Activated naive CD4-positive, alpha-beta T cell treated with anti-CD3 and anti-CD28 coated beads, Interleukin-2, amount 10 ng/mL, durations not matched to agents 7 days and 5 days (primary cell): ENCODE results near the gene CEP112.

Experiments
- CTCF ChIA-PET: fragments of 350-600 bp; sonication (Branson Sonifier 250); formaldehyde crosslinking; loops from one replicate; lab custom pipeline; 2021; ENCODE audit warnings: antibody characterized with exemption; lab: Charles Lee
- DNase-seq: peaks from one replicate; pipeline ENCODE4 v3.0.0-alpha.2; 2020
- H3K27ac Mint-ChIP-seq: one replicate; pipeline ENCODE4 v1.8.0; 2021; ENCODE audit warnings: mild to moderate bottlenecking, moderate library complexity, mixed read lengths
- H3K27me3 Mint-ChIP-seq: one replicate; pipeline ENCODE4 v1.8.0; 2021; ENCODE audit warnings: mild to moderate bottlenecking, mixed read lengths
- H3K36me3 Mint-ChIP-seq: one replicate; pipeline ENCODE4 v1.8.0; 2021; ENCODE audit warnings: mixed read lengths
- H3K4me1 Mint-ChIP-seq: one replicate; pipeline ENCODE4 v1.8.0; 2021; ENCODE audit warnings: mixed read lengths
- H3K4me3 Mint-ChIP-seq: one replicate; pipeline ENCODE4 v1.8.0; 2021; ENCODE audit warnings: mild to moderate bottlenecking, moderate library complexity, mixed read lengths
- H3K9me3 Mint-ChIP-seq: one replicate; pipeline ENCODE4 v1.8.0; 2021; ENCODE audit warnings: mixed read lengths

CEP112 gene

GRCh38 chr17:65998675-65999074 lies 193.3 kb downstream of the CEP112 start:
- Mint-ChIP-seq H3K9me3 (no peaks in the 10 kb centered on the region), H3K27ac (no peak overlapping the region), H3K27me3 (no peaks in the 10 kb centered on the region), H3K4me1 (no peaks in the 10 kb centered on the region), H3K4me3 (no peak overlapping the region), H3K36me3 (no peaks in the 10 kb centered on the region)
- no peak for DNase-seq
- CTCF ChIA-PET: no interaction called here

- Mint-ChIP-seq H3K4me3 (no peak overlapping the region), H3K4me1 (no peaks in the 10 kb centered on the region), H3K27ac (no peak overlapping the region), H3K27me3 (peaks cover 6% of the 10 kb centered on the region), H3K9me3 (no peaks in the 10 kb centered on the region), H3K36me3 (no peaks in the 10 kb centered on the region)
- DNase-seq: no peak
- CTCF ChIA-PET: no interaction called here
Measured at GRCh38 chr17:65994679-65995078, 197.3 kb downstream of the CEP112 start.

GRCh38 chr17:65994114-65994513 lies 197.8 kb downstream of the CEP112 start:
- Mint-ChIP-seq H3K27me3 (peaks cover 6% of the 10 kb centered on the region), H3K27ac (no peak overlapping the region), H3K9me3 (no peaks in the 10 kb centered on the region), H3K4me3 (no peak overlapping the region), H3K4me1 (no peaks in the 10 kb centered on the region), H3K36me3 (no peaks in the 10 kb centered on the region)
- DNase-seq: no peak
- CTCF ChIA-PET: no interaction called here

- peaks cover 7% of the 10 kb centered on the region for H3K9me3 Mint-ChIP-seq
- H3K27me3 Mint-ChIP-seq: peaks cover 6% of the 10 kb centered on the region
- no peak overlapping the region for H3K27ac Mint-ChIP-seq
- H3K4me1 Mint-ChIP-seq: no peaks in the 10 kb centered on the region
- no peak overlapping the region for H3K4me3 Mint-ChIP-seq
- CTCF ChIA-PET: no interaction called here
- H3K36me3 Mint-ChIP-seq: peaks cover 2% of the 10 kb centered on the region
- DNase-seq: no peak
Measured at GRCh38 chr17:65990593-65990992, 201.3 kb downstream of the CEP112 start.

GRCh38 chr17:65988451-65988850 lies 203.5 kb downstream of the CEP112 start:
- CTCF ChIA-PET: no interaction called here
- H3K9me3 Mint-ChIP-seq: peaks cover 7% of the 10 kb centered on the region
- H3K27me3 Mint-ChIP-seq: peaks cover 6% of the 10 kb centered on the region
- no peaks in the 10 kb centered on the region for H3K4me1 Mint-ChIP-seq
- no peak for DNase-seq
- peaks cover 2% of the 10 kb centered on the region for H3K36me3 Mint-ChIP-seq
- H3K27ac Mint-ChIP-seq: no peak overlapping the region
- H3K4me3 Mint-ChIP-seq: no peak overlapping the region

GRCh38 chr17:65987988-65988387 lies 203.9 kb downstream of the CEP112 start:
- no peak for DNase-seq
- Mint-ChIP-seq H3K4me3 (no peak overlapping the region), H3K36me3 (peaks cover 2% of the 10 kb centered on the region), H3K9me3 (peaks cover 7% of the 10 kb centered on the region), H3K4me1 (no peaks in the 10 kb centered on the region), H3K27ac (no peak overlapping the region), H3K27me3 (peaks cover 6% of the 10 kb centered on the region)
- CTCF ChIA-PET: interaction anchor here (2.7 kb wide), 1 partner anchor 694 kb away, joined by 13 read pairs; no protein-coding TSS in a partner anchor

- H3K27ac Mint-ChIP-seq: no peak overlapping the region
- no peak overlapping the region for H3K4me3 Mint-ChIP-seq
- peaks cover 2% of the 10 kb centered on the region for H3K36me3 Mint-ChIP-seq
- H3K9me3 Mint-ChIP-seq: peaks cover 7% of the 10 kb centered on the region
- no peak for DNase-seq
- CTCF ChIA-PET: interaction anchor here (2.7 kb wide), 1 partner anchor 692 kb away, joined by 13 read pairs; no protein-coding TSS in a partner anchor
- H3K27me3 Mint-ChIP-seq: peaks cover 4% of the 10 kb centered on the region
- no peaks in the 10 kb centered on the region for H3K4me1 Mint-ChIP-seq
Measured at GRCh38 chr17:65985571-65985970, 206.4 kb downstream of the CEP112 start.

- DNase-seq: no peak
- Mint-ChIP-seq H3K36me3 (peaks cover 2% of the 10 kb centered on the region), H3K4me3 (no peak overlapping the region)
Measured at GRCh38 chr17:65984299-65984698, 207.6 kb downstream of the CEP112 start.

GRCh38 chr17:65978871-65979270 lies 213.1 kb downstream of the CEP112 start:
- DNase-seq: no peak
- no peak overlapping the region for H3K27ac Mint-ChIP-seq
- no peaks in the 10 kb centered on the region for H3K36me3 Mint-ChIP-seq
- H3K27me3 Mint-ChIP-seq: peaks cover 3% of the 10 kb centered on the region
- H3K9me3 Mint-ChIP-seq: no peaks in the 10 kb centered on the region
- CTCF ChIA-PET: no interaction called here
- no peaks in the 10 kb centered on the region for H3K4me1 Mint-ChIP-seq
- H3K4me3 Mint-ChIP-seq: no peak overlapping the region

More at GRCh38 chr17:65984299-65984698, 207.6 kb downstream of the CEP112 start:
- Mint-ChIP-seq H3K27ac (no peak overlapping the region), H3K9me3 (peaks cover 7% of the 10 kb centered on the region), H3K27me3 (no peaks in the 10 kb centered on the region), H3K4me1 (no peaks in the 10 kb centered on the region)
- CTCF ChIA-PET: no interaction called here

GRCh38 chr17:65977041-65977440 lies 214.9 kb downstream of the CEP112 start:
- DNase-seq: no peak
- Mint-ChIP-seq H3K4me3 (no peak overlapping the region), H3K27me3 (peaks cover 3% of the 10 kb centered on the region), H3K36me3 (no peaks in the 10 kb centered on the region), H3K4me1 (no peaks in the 10 kb centered on the region), H3K27ac (no peak overlapping the region), H3K9me3 (no peaks in the 10 kb centered on the region)
- CTCF ChIA-PET: no interaction called here

- no peak overlapping the region for H3K27ac Mint-ChIP-seq
- CTCF ChIA-PET: no interaction called here
- H3K27me3 Mint-ChIP-seq: peaks cover 3% of the 10 kb centered on the region
- no peak overlapping the region for H3K4me3 Mint-ChIP-seq
- no peaks in the 10 kb centered on the region for H3K36me3 Mint-ChIP-seq
- DNase-seq: no peak
- H3K9me3 Mint-ChIP-seq: peaks cover 3% of the 10 kb centered on the region
- no peaks in the 10 kb centered on the region for H3K4me1 Mint-ChIP-seq
Measured at GRCh38 chr17:65975878-65976277, 216.1 kb downstream of the CEP112 start.

GRCh38 chr17:65973237-65973636 lies 218.7 kb downstream of the CEP112 start:
- Mint-ChIP-seq H3K27me3 (peaks cover 3% of the 10 kb centered on the region), H3K4me1 (no peaks in the 10 kb centered on the region), H3K4me3 (no peak overlapping the region), H3K27ac (no peak overlapping the region), H3K9me3 (peaks cover 3% of the 10 kb centered on the region), H3K36me3 (no peaks in the 10 kb centered on the region)
- CTCF ChIA-PET: no interaction called here
- no peak for DNase-seq

GRCh38 chr17:65967372-65967771 lies 224.6 kb downstream of the CEP112 start:
- H3K9me3 Mint-ChIP-seq: peaks cover 5% of the 10 kb centered on the region
- H3K27me3 Mint-ChIP-seq: peaks cover 4% of the 10 kb centered on the region
- CTCF ChIA-PET: no interaction called here
- no peaks in the 10 kb centered on the region for H3K4me1 Mint-ChIP-seq
- no peaks in the 10 kb centered on the region for H3K36me3 Mint-ChIP-seq
- H3K27ac Mint-ChIP-seq: no peak overlapping the region
- DNase-seq: no peak
- H3K4me3 Mint-ChIP-seq: no peak overlapping the region

- Mint-ChIP-seq H3K4me3 (no peak overlapping the region), H3K36me3 (no peaks in the 10 kb centered on the region), H3K9me3 (peaks cover 2% of the 10 kb centered on the region), H3K27ac (no peak overlapping the region), H3K4me1 (no peaks in the 10 kb centered on the region), H3K27me3 (peaks cover 4% of the 10 kb centered on the region)
- DNase-seq: no peak
- CTCF ChIA-PET: interaction anchor here (0.6 kb wide), 1 partner anchor 536 kb away, joined by 4 read pairs; no protein-coding TSS in a partner anchor
Measured at GRCh38 chr17:65966072-65966695, 225.7 kb downstream of the CEP112 start.

- CTCF ChIA-PET: no interaction called here
- H3K36me3 Mint-ChIP-seq: no peaks in the 10 kb centered on the region
- H3K4me3 Mint-ChIP-seq: no peak overlapping the region
- H3K9me3 Mint-ChIP-seq: peaks cover 2% of the 10 kb centered on the region
- peaks cover 4% of the 10 kb centered on the region for H3K27me3 Mint-ChIP-seq
- no peak for DNase-seq
- H3K4me1 Mint-ChIP-seq: no peaks in the 10 kb centered on the region
- no peak overlapping the region for H3K27ac Mint-ChIP-seq
Measured at GRCh38 chr17:65963179-65963578, 228.8 kb downstream of the CEP112 start.
